Gastrocnemius medialis (tissue), 4 donors: Measurements from ENCODE around the gene EHD2.

Experiments
- CTCF ChIP-seq, 5 experiments: fragments of 450-650 bp in 3 of 5; fragments of 200-600 bp in 2 of 5; sonication (generic) in 2 of 5; IDR thresholded peaks in 4 of 5; conservative IDR thresholded peaks in 1 of 5; 1 replicate in 4 of 5; 2 replicates in 1 of 5; pipeline ENCODE4 v1.5.1; 2016 to 2019; ENCODE audit warnings: antibody characterized with exemption in 5 of 5, mild to moderate bottlenecking in 3 of 5, moderate library complexity in 3 of 5
- POLR2A ChIP-seq, 2 donors: fragments of 450-650 bp; IDR thresholded peaks; one replicate each; pipeline ENCODE4 v1.6.1; 2017; ENCODE audit warnings: antibody characterized with exemption in 2 of 2, mild to moderate bottlenecking in 2 of 2, moderate library complexity in 2 of 2

GRCh38 chr19:47754206-47755064, 41.2 kb downstream of the EHD2 start:
- no peak for TF ChIP-seq CTCF (IDR thresholded peaks at IDR 0.05 in 4 of 5, conservative IDR thresholded peaks at IDR 0.05 in 1 of 5)
- TF ChIP-seq POLR2A (IDR thresholded peaks at IDR 0.05) = no peak
